RPMI7951 (cell line): Measurements from ENCODE around the gene C16orf54. TPM values are rescaled to one million over a fixed set of nuclear protein-coding genes. Genes with fewer than 3 reads are reported as not detected.
A peak's percentile ranks its signal among the peaks of the same experiment; 100 is the strongest.
"Not testable (repeated sequence)": the region's sequence is repeated elsewhere in the genome, so short reads cannot be mapped to it uniquely, and the experiment has no call there.

ENCODE experiments used
- DNase-seq: peaks from one replicate; pipeline ENCODE4 v3.0.0-alpha.2; 2012; ENCODE audit warnings: low read depth
- total RNA-seq: library from RNA; depleted of rRNA; stranded (reverse); fragments of >200 nt; shearing (Covaris generic); gene quantifications from 2 replicates; pipeline ENCODE4 v1.2.3, GENCODE V29; 2014

C16orf54 gene
- total RNA-seq, 1 experiment from 2014 or later, result not detected

- DNase-seq, result not testable (repeated sequence)
These were observed 5.2 kb downstream of the C16orf54 start for GRCh38 chr16:29740630-29741015.

- not testable (repeated sequence) for DNase-seq
These were observed 5.7 kb downstream of the C16orf54 start for GRCh38 chr16:29739927-29740629.

- no peak for DNase-seq
These were observed 7.3 kb downstream of the C16orf54 start for GRCh38 chr16:29738514-29738913.

- no peak for DNase-seq
These were observed 8.1 kb downstream of the C16orf54 start for GRCh38 chr16:29737713-29738112.

GRCh38 chr16:29736764-29737163 lies 9.0 kb downstream of the C16orf54 start:
- no peak for DNase-seq

GRCh38 chr16:29736112-29736511 lies 9.7 kb downstream of the C16orf54 start:
- DNase-seq, result no peak

- no peak for DNase-seq
These were observed 11.0 kb downstream of the C16orf54 start for GRCh38 chr16:29734786-29735185.

- DNase-seq, result not testable (repeated sequence)
These were observed 13.8 kb downstream of the C16orf54 start for GRCh38 chr16:29731768-29732601.

GRCh38 chr16:29730649-29731048 lies 15.1 kb downstream of the C16orf54 start:
- DNase-seq, result no peak

- DNase-seq, result peak; percentile 63
These were observed 16.7 kb downstream of the C16orf54 start for GRCh38 chr16:29729116-29729521.

GRCh38 chr16:29727452-29727851 lies 18.3 kb downstream of the C16orf54 start:
- DNase-seq, result no peak

- no peak for DNase-seq
These were observed 18.9 kb downstream of the C16orf54 start for GRCh38 chr16:29726845-29727377.

GRCh38 chr16:29721167-29721879 lies 24.5 kb downstream of the C16orf54 start:
- peak; percentile 63 for DNase-seq

- no peak for DNase-seq
These were observed 25.1 kb downstream of the C16orf54 start for GRCh38 chr16:29720703-29721102.

- DNase-seq, result no peak
These were observed 26.7 kb downstream of the C16orf54 start for GRCh38 chr16:29719063-29719462.

GRCh38 chr16:29717113-29717512 lies 28.7 kb downstream of the C16orf54 start:
- DNase-seq, result no peak

GRCh38 chr16:29714972-29715371 lies 30.8 kb downstream of the C16orf54 start:
- DNase-seq, result no peak

- no peak for DNase-seq
These were observed 31.4 kb downstream of the C16orf54 start for GRCh38 chr16:29714396-29714795.

- DNase-seq, result no peak
These were observed 33.0 kb downstream of the C16orf54 start for GRCh38 chr16:29712809-29713208.

GRCh38 chr16:29710227-29711219 lies 35.3 kb downstream of the C16orf54 start:
- peak; percentile 68 for DNase-seq

GRCh38 chr16:29709657-29710056 lies 36.1 kb downstream of the C16orf54 start:
- DNase-seq, result not testable (repeated sequence)
